OCI-LY1 (cell line): ENCODE measurements around the gene ACTG1.

Experiments used
- H2AFZ ChIP-seq: fragments of 200-600 bp; sonication (generic), shearing (Covaris generic); 2 replicates; pipeline ENCODE4 v1.6.0; 2014; ENCODE audit warnings: antibody characterized with exemption, mild to moderate bottlenecking, low read length
- H3F3A ChIP-seq: fragments of 200-600 bp; sonication (generic), shearing (Covaris generic); 2 replicates; pipeline ENCODE4 v1.6.0; 2014; ENCODE audit warnings: mild to moderate bottlenecking, antibody characterized with exemption, low read length, moderate library complexity; ENCODE audit not compliant: insufficient read depth
- H3K27ac ChIP-seq: fragments of 200-600 bp; sonication (generic); 2 replicates; pipeline ENCODE4 v1.5.1; 2014; ENCODE audit warnings: low read length, mixed run types, mild to moderate bottlenecking, low read depth; ENCODE audit not compliant: poor library complexity, severe bottlenecking
- H3K27me3 ChIP-seq: fragments of 200-600 bp; sonication (generic); 2 replicates; pipeline ENCODE4 v1.6.0; 2014; ENCODE audit warnings: antibody characterized with exemption, mild to moderate bottlenecking, low read length, moderate library complexity; ENCODE audit not compliant: insufficient read depth
- H3K36me3 ChIP-seq: fragments of 200-600 bp; sonication (generic); 2 replicates; pipeline ENCODE4 v1.6.1; 2014; ENCODE audit warnings: mild to moderate bottlenecking, antibody characterized with exemption, low read length, moderate library complexity, mixed read lengths; ENCODE audit not compliant: insufficient read depth
- H3K4me1 ChIP-seq: fragments of 200-600 bp; sonication (generic); 2 replicates; pipeline ENCODE4 v1.5.1; 2014; ENCODE audit warnings: mild to moderate bottlenecking, low read length, moderate library complexity; ENCODE audit not compliant: insufficient read depth, severe bottlenecking
- H3K4me2 ChIP-seq: fragments of 200-600 bp; sonication (generic), shearing (Covaris generic); 2 replicates; pipeline ENCODE4 v1.6.1; 2014; ENCODE audit warnings: low read length
- H3K4me3 ChIP-seq: fragments of 200-600 bp; sonication (generic); 2 replicates; pipeline ENCODE4 v1.5.1; 2014; ENCODE audit warnings: low read length, low read depth, mild to moderate bottlenecking, mixed read lengths; ENCODE audit not compliant: poor library complexity, severe bottlenecking
- H3K79me2 ChIP-seq: fragments of 200-600 bp; shearing (Covaris generic); 2 replicates; pipeline ENCODE4 v1.6.1; 2016; ENCODE audit warnings: mixed run types, low read length, mixed read lengths; ENCODE audit not compliant: insufficient read depth
- H3K9ac ChIP-seq: fragments of 200-600 bp; sonication (generic), shearing (Covaris generic); 2 replicates; pipeline ENCODE4 v1.6.1; 2014; ENCODE audit warnings: mild to moderate bottlenecking, low read length, mixed read lengths
- H3K9me2 ChIP-seq: fragments of 200-600 bp; sonication (generic), shearing (Covaris generic); 2 replicates; pipeline ENCODE4 v1.6.1; 2014; ENCODE audit warnings: low read depth, mild to moderate bottlenecking, low read length, mixed read lengths
- H3K9me3 ChIP-seq: fragments of 200-600 bp; shearing (Covaris generic); 2 replicates; pipeline ENCODE4 v1.6.1; 2014; ENCODE audit warnings: low read length, mixed read lengths
- H4K20me1 ChIP-seq: fragments of 200-600 bp; sonication (generic), shearing (Covaris generic); 2 replicates; pipeline ENCODE4 v1.6.0; 2016; ENCODE audit warnings: mild to moderate bottlenecking, low read length; ENCODE audit not compliant: insufficient read depth
- CTCF ChIP-seq: fragments of 200-600 bp; sonication (generic), shearing (Covaris generic); IDR thresholded peaks from 2 replicates; pipeline ENCODE4 v1.5.1; 2017; ENCODE audit warnings: mild to moderate bottlenecking, antibody characterized with exemption, low read length, moderate library complexity, mixed read lengths
- EZH2 ChIP-seq: fragments of 200-600 bp; sonication (generic), shearing (Covaris generic); IDR thresholded peaks from 2 replicates; pipeline ENCODE4 v1.8.0; 2017; ENCODE audit warnings: borderline replicate concordance, mixed run types, mild to moderate bottlenecking, antibody characterized with exemption, low read length, moderate library complexity, mixed read lengths

The ACTG1 gene

DNA sequence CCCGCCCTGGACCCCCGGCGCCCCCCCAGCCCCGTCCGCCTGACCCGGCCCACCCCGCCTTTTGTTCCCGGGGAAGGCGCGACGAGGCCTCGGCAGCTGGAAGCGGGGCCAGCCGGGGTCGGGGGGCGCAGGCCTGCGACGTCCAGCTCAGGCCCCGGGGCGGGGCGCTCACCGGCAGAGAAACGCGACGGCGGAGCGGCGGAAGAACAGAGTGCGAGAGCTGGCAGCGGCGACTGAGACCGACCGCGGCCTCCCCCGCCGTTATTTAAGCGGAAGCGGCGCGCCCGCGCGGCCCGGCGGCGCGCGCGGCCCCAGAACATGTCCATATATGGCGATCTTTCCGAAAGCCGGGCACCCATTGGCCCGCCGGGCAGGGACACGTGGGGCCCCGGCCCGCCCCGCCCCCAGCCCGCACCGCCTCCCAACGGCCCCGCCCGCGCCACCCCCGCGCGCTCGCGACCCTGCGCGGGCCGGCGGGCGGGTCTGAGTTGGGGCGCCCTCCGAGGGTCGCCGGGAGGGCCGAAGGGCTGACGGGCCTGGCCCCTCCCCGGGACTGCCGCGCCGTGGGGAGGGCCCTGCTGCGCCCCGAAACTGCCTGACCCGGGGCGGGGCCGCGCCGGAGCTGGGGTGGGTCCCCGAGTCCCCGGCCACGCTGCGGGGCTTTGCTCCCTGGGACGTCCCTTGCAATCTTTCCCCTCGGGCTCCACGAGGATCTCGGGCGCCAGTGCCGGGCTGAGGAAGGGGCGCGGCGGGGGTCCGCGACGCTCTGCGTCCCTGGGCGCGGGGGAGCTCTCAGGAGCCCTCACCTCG is at the start of gene ACTG1:
Gene ACTG1, minus strand, starts transcription at position 238 of the 810 bp plus-strand sequence. CDS start 445 bp downstream, outside the sequence.
- Histone ChIP-seq H3K4me3 (peak within 1 kb of the TSS; percentile 99), H3K9ac (peak within 1 kb of the TSS; percentile 98), H2AFZ (no peak within 1 kb of the TSS), H3K27ac (peak within 1 kb of the TSS; percentile 96), H3K4me2 (peak within 1 kb of the TSS; percentile 96), H3K79me2 (peaks cover 6% of the 10 kb centered on the region; the same call in 1 of the 2 replicates), H4K20me1 (no peaks in the 10 kb centered on the region), H3K36me3 (peaks cover 42% of the 10 kb centered on the region), H3F3A (peaks cover 36% of the 10 kb centered on the region), H3K4me1 (peaks cover 67% of the 10 kb centered on the region), H3K9me3 (no peaks in the 10 kb centered on the region), H3K9me2 (no peaks in the 10 kb centered on the region), H3K27me3 (no peaks in the 10 kb centered on the region)
- TF ChIP-seq CTCF (no peak), EZH2 (no peak)

DNA sequence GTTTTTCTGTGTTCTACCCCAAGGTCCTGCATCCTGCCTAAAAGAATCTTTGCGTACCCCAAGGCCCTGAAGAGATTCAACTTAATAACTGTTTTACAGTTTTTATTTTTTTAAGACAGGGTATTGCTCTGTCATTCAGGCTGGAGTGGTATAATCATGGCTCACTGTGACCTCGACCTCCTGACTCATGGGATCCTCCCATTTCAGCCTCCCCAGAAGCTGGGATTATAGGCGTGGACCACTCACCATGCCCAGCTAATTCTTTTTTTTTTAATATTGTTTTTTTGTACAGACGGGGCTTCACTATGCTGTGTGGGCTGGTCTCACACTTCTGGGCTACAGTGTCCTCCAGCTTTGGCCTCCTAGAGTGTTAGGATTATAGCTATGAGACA is 48.9 kb upstream of the ACTG1 start:
- Histone ChIP-seq H3K9me2 (no peaks in the 10 kb centered on the region), H3K9ac (no peak overlapping the region), H3K79me2 (no peaks in the 10 kb centered on the region), H3F3A (no peaks in the 10 kb centered on the region), H3K9me3 (no peaks in the 10 kb centered on the region), H3K36me3 (peaks cover 96% of the 10 kb centered on the region), H2AFZ (no peak overlapping the region), H3K4me1 (no peaks in the 10 kb centered on the region), H4K20me1 (no peaks in the 10 kb centered on the region), H3K4me3 (no peak overlapping the region), H3K27me3 (no peaks in the 10 kb centered on the region), H3K4me2 (no peak overlapping the region), H3K27ac (no peak overlapping the region)
- TF ChIP-seq EZH2 (no peak), CTCF (no peak)

- Histone ChIP-seq H3K9ac (no peak overlapping the region), H3K4me2 (no peak overlapping the region), H3K79me2 (no peaks in the 10 kb centered on the region), H3F3A (no peaks in the 10 kb centered on the region), H3K27me3 (no peaks in the 10 kb centered on the region), H3K9me3 (no peaks in the 10 kb centered on the region), H3K9me2 (no peaks in the 10 kb centered on the region), H3K4me3 (no peak overlapping the region), H4K20me1 (no peaks in the 10 kb centered on the region), H3K27ac (no peak overlapping the region), H3K36me3 (peaks cover 81% of the 10 kb centered on the region), H3K4me1 (peaks cover 3% of the 10 kb centered on the region), H2AFZ (no peak overlapping the region)
- TF ChIP-seq EZH2, result no peak
- TF ChIP-seq CTCF, result no peak
Measured at GRCh38 chr17:81558941-81559806, 46.6 kb upstream of the ACTG1 start.
